OCI-LY7 (cell line): ENCODE measurements around the gene RRAD.

Experiments
- CTCF ChIP-seq: fragments of 200-600 bp; sonication (generic); conservative IDR thresholded peaks from 2 replicates; pipeline ENCODE4 v1.5.1; 2014; ENCODE audit warnings: mild to moderate bottlenecking, antibody characterized with exemption, low read length, moderate library complexity, mixed read lengths
- EZH2phosphoT487 ChIP-seq: fragments of 200-600 bp; sonication (generic); IDR thresholded peaks from 2 replicates; pipeline ENCODE4 v1.6.1; 2018; ENCODE audit warnings: low read depth, borderline replicate concordance, mild to moderate bottlenecking, mixed run types, antibody characterized with exemption, low read length, moderate library complexity, mixed read lengths

GRCh38 chr16:66973716-66974115 lies 48.4 kb upstream of the RRAD start:
- TF ChIP-seq CTCF (no peak), EZH2phosphoT487 (no peak)
